ENCODE results near the gene ST3GAL5.
"Not testable (repeated sequence)": the region's sequence is repeated elsewhere in the genome, so short reads cannot be mapped to it uniquely, and the experiment has no call there.

ST3GAL5 gene

GRCh38 chr2:85834466-85834865 lies 54.3 kb downstream of the ST3GAL5 start:
- no peak for DNase-seq (ENCODE audit: low spot score)

GRCh38 chr2:85831735-85832134 lies 57.1 kb downstream of the ST3GAL5 start:
- no peak for DNase-seq (ENCODE audit: low spot score)

GRCh38 chr2:85830645-85831044 lies 58.1 kb downstream of the ST3GAL5 start:
- DNase-seq (ENCODE audit: low spot score): no peak

- not testable (repeated sequence) for DNase-seq (ENCODE audit: low spot score)
These were observed 59.4 kb downstream of the ST3GAL5 start for GRCh38 chr2:85829394-85829793.

GRCh38 chr2:85828725-85829124 lies 60.1 kb downstream of the ST3GAL5 start:
- no peak for DNase-seq (ENCODE audit: low spot score)

- DNase-seq (ENCODE audit: low spot score): no peak
These were observed 60.8 kb downstream of the ST3GAL5 start for GRCh38 chr2:85827879-85828569.

- DNase-seq (ENCODE audit: low spot score): peak; percentile 79
These were observed 61.6 kb downstream of the ST3GAL5 start for GRCh38 chr2:85826990-85827878.

GRCh38 chr2:85823951-85824350 lies 64.8 kb downstream of the ST3GAL5 start:
- no peak for DNase-seq (ENCODE audit: low spot score)

- DNase-seq (ENCODE audit: low spot score): no peak
These were observed 66.0 kb downstream of the ST3GAL5 start for GRCh38 chr2:85822766-85823165.

GRCh38 chr2:85819811-85820510 lies 68.8 kb downstream of the ST3GAL5 start:
- DNase-seq (ENCODE audit: low spot score): no peak

- DNase-seq (ENCODE audit: low spot score): no peak
These were observed 73.8 kb downstream of the ST3GAL5 start for GRCh38 chr2:85814802-85815550.

- DNase-seq (ENCODE audit: low spot score): peak; percentile 93
These were observed 74.6 kb downstream of the ST3GAL5 start for GRCh38 chr2:85813982-85814801.

- DNase-seq (ENCODE audit: low spot score): no peak
These were observed 75.4 kb downstream of the ST3GAL5 start for GRCh38 chr2:85813211-85813981.

GRCh38 chr2:85812094-85812735 lies 76.6 kb downstream of the ST3GAL5 start:
- no peak for DNase-seq (ENCODE audit: low spot score)

GRCh38 chr2:85811180-85812093 lies 77.4 kb downstream of the ST3GAL5 start:
- DNase-seq (ENCODE audit: low spot score): no peak

- no peak for DNase-seq (ENCODE audit: low spot score)
These were observed 78.2 kb downstream of the ST3GAL5 start for GRCh38 chr2:85810371-85811179.

GRCh38 chr2:85807756-85808155 lies 81.0 kb downstream of the ST3GAL5 start:
- DNase-seq (ENCODE audit: low spot score): no peak
